Suprapubic skin (tissue), 4 donors: Measurements from ENCODE around the gene ABLIM2. TPM values are rescaled to one million over a fixed set of nuclear protein-coding genes. Genes with fewer than 3 reads are reported as not detected.

ENCODE experiments used
- DNase-seq, 2 donors: peaks; one replicate each; pipeline ENCODE4 v3.0.0-alpha.2; 2019; ENCODE audit warnings: low spot score in 2 of 2
- H3K27ac ChIP-seq: fragments of 200-600 bp; sonication (generic); one replicate; pipeline ENCODE4 v1.5.1; 2019
- H3K27me3 ChIP-seq: fragments of 200-600 bp; sonication (generic); one replicate; pipeline ENCODE4 v1.5.1; 2019
- H3K36me3 ChIP-seq: fragments of 200-600 bp; sonication (generic); one replicate; pipeline ENCODE4 v1.5.1; 2019
- H3K4me1 ChIP-seq: fragments of 200-600 bp; sonication (generic); one replicate; pipeline ENCODE4 v1.5.1; 2019
- H3K4me3 ChIP-seq: fragments of 200-600 bp; sonication (generic); one replicate; pipeline ENCODE4 v1.5.1; 2019; ENCODE audit warnings: mild to moderate bottlenecking
- H3K9me3 ChIP-seq: fragments of 200-600 bp; sonication (generic); one replicate; pipeline ENCODE4 v1.5.1; 2019
- EP300 ChIP-seq: sonication (generic); formaldehyde crosslinking; IDR thresholded peaks from one replicate; pipeline ENCODE4 v1.6.1; 2017; ENCODE audit warnings: antibody characterized with exemption
- POLR2A ChIP-seq, 2 donors: fragments of 450-650 bp; IDR thresholded peaks; one replicate each; pipeline ENCODE4 v1.6.1; 2017; ENCODE audit warnings: antibody characterized with exemption in 2 of 2, mild to moderate bottlenecking in 2 of 2, moderate library complexity in 2 of 2
- POLR2AphosphoS5 ChIP-seq, 3 donors: sonication (generic); formaldehyde crosslinking; IDR thresholded peaks; one replicate each; pipeline ENCODE4 v1.6.1; 2017; ENCODE audit warnings: antibody characterized with exemption in 3 of 3
- whole genome bisulfite sequencing: methylation state at CpG from one replicate; pipeline ENCODE4 v1.1.5; 2018; 5-methylcytosine and 5-hydroxymethylcytosine counted together
- total RNA-seq, 4 donors: library from RNA; depleted of rRNA; stranded (reverse); fragments of >200 nt; gene quantifications; one replicate each; pipeline ENCODE4 v1.1.0, GENCODE V29; 2016
- TF ChIP-seq, protein P1 (sequence below), 2 donors: fragments of 200-600 bp in 1 of 2; fragments of 450-650 bp in 1 of 2; sonication (generic) in 1 of 2; IDR thresholded peaks; one replicate each; pipeline ENCODE4 v1.5.1; 2016 to 2019; ENCODE audit warnings: antibody characterized with exemption in 2 of 2, mild to moderate bottlenecking in 1 of 2, moderate library complexity in 1 of 2

The ABLIM2 gene
- total RNA-seq, 4 donors from 2014 or later: 11.2 to 16.9 (median 13.3) TPM

DNA sequence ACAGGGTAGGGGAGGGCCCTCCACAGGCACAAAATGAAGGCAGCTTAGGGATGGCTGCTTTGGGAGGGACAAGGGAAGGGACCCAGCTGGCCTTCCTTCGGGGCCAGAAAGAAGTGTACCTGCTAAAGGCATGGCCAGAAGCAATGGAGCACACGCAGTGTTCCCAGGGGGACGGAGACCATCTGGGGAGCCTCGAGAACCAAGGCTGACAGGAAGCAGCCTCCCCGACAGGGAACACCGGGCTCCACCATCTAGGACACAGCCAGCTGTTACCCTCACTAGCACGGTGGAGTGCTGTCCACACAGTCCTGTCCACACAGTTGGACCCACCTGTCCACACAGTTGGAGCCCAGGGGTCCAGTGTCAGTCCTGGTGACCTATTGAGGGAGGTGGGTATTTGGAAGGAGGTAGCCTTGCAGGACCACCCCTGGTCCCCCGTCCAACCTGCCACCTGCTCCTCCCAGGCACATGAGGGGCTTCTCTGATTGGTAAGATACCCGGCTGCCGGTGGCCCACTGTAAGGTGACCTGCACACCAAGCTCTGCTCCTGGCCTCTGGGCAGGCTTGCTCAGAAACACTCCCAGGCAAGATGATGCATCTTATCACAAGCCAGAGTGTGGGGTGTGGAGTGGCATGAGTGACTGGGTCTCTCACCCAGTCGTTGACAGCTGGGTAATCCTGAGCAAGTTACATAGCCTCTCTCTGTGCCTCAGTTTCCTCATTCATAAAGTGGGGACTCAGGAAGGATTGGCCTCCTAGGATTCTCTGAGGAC lies 198.4 kb downstream of the ABLIM2 start:
- no peak overlapping the region for H3K4me3 ChIP-seq
- peaks cover 25% of the 10 kb centered on the region for H3K4me1 ChIP-seq
- H3K27me3 ChIP-seq: no peaks in the 10 kb centered on the region
- no peaks in the 10 kb centered on the region for H3K9me3 ChIP-seq
- TF ChIP-seq POLR2AphosphoS5 (IDR thresholded peaks at IDR 0.05): no peak
- no peak for TF ChIP-seq EP300
- no peak for TF ChIP-seq POLR2A (IDR thresholded peaks at IDR 0.05)
- TF ChIP-seq, protein P1, sequence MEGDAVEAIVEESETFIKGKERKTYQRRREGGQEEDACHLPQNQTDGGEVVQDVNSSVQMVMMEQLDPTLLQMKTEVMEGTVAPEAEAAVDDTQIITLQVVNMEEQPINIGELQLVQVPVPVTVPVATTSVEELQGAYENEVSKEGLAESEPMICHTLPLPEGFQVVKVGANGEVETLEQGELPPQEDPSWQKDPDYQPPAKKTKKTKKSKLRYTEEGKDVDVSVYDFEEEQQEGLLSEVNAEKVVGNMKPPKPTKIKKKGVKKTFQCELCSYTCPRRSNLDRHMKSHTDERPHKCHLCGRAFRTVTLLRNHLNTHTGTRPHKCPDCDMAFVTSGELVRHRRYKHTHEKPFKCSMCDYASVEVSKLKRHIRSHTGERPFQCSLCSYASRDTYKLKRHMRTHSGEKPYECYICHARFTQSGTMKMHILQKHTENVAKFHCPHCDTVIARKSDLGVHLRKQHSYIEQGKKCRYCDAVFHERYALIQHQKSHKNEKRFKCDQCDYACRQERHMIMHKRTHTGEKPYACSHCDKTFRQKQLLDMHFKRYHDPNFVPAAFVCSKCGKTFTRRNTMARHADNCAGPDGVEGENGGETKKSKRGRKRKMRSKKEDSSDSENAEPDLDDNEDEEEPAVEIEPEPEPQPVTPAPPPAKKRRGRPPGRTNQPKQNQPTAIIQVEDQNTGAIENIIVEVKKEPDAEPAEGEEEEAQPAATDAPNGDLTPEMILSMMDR (IDR thresholded peaks at IDR 0.05): no peak
- 73% methylated on average over 11 of the region's 11 CpGs for WGBS
- peak overlapping the region; percentile 30 for H3K27ac ChIP-seq
- no peaks in the 10 kb centered on the region for H3K36me3 ChIP-seq
- no peak for DNase-seq

DNA sequence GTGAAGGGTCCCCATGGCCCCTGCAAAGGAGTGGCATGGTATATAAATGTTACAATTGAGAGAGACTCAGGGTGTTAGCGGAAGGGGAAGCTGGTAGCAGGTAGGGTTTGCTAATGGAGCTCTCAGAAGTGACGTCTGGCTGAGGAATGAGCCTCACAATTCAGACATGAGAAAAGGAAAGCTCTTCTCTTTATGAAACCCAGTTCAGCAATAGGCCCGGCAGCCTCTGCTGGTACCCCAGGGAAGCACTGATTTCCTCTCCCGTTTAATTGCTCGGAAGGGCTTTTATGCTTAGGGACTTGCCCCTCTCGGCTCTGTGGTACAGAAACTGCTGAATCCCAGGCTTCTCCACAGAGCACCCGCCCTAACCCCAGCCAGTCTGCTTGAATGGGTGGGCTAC lies 199.5 kb downstream of the ABLIM2 start:
- no peak overlapping the region for H3K27ac ChIP-seq
- TF ChIP-seq, protein P1 (IDR thresholded peaks at IDR 0.05): no peak
- no peak for TF ChIP-seq POLR2AphosphoS5 (IDR thresholded peaks at IDR 0.05)
- no peaks in the 10 kb centered on the region for H3K9me3 ChIP-seq
- no peak overlapping the region for H3K4me3 ChIP-seq
- no peak for DNase-seq
- no peaks in the 10 kb centered on the region for H3K36me3 ChIP-seq
- H3K4me1 ChIP-seq: peaks cover 15% of the 10 kb centered on the region
- WGBS: 88% methylated on average over 7 of the region's 7 CpGs
- H3K27me3 ChIP-seq: no peaks in the 10 kb centered on the region

DNA sequence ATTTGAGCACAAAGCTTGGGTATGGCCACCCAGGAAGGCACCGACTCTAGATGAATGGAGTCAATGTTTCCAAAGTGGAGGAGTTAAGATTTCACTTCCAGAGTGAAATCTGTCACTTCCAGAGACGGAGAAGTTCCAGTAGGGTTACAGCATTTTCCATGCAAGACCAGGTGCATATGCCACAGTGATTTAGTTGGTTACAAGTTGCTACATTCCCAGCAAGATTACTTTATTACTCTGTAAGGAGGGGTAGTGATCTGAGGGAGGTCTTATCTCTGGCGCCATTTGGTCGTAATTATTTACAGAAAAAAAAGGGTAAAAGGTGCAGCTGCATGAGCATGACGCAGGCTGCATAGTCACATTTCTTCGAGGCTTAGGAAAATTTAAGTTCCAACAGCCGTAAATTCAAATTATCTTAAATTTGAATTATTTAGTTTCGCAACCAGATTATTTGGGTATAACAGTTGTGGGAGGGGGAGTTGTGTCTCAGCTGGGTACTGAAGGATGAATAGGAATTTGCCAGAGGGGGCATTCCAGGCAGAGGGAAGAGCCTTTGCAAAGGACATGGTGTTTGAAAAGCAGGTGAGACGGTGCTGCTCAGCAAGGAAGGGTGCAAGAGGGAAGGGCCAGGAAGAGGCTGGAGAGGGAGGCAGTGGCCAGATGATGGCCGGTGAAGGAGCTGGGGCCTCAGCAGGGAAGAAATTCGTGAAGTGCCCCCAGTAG lies 201.5 kb downstream of the ABLIM2 start:
- Histone ChIP-seq H3K4me1 (peaks cover 15% of the 10 kb centered on the region), H3K27me3 (no peaks in the 10 kb centered on the region), H3K27ac (no peak overlapping the region), H3K4me3 (no peak overlapping the region), H3K9me3 (no peaks in the 10 kb centered on the region), H3K36me3 (no peaks in the 10 kb centered on the region)
- 66% methylated on average over 11 of the region's 11 CpGs for WGBS
- TF ChIP-seq, protein P1 (IDR thresholded peaks at IDR 0.05): no peak
- no peak for TF ChIP-seq EP300
- no peak for TF ChIP-seq POLR2A (IDR thresholded peaks at IDR 0.05)
- no peak for TF ChIP-seq POLR2AphosphoS5 (IDR thresholded peaks at IDR 0.05)
- DNase-seq: no peak

DNA sequence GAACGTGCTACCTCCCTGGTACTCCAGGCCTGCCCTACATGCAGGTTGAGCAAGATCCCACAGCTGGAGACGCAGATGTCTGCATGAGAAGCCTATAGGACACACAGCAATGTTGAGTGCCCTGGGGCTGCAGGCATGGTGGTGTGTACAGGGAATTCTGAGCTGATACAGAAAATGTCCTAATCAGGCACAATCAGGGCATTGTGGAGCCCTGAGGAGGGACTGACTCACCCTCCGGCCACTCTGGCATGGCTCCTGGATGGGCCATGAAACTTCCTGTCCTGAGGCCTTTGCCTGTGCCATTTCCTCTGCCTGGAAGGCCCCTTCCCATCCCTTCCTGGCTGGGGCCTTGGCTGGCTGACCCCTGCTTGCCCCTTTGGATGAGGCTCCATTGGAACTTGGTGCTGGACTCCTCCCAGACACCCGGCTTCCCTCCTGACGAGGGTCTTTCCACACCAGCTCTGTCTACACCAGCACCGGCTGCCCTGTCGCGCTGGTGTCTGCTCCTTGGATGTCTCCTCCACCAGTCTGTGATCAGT lies 202.3 kb downstream of the ABLIM2 start:
- no peak overlapping the region for H3K4me3 ChIP-seq
- peak overlapping the region; percentile 15 for H3K27ac ChIP-seq
- no peak for DNase-seq
- TF ChIP-seq, protein P1 (IDR thresholded peaks at IDR 0.05): no peak
- TF ChIP-seq EP300 (no peak), POLR2AphosphoS5 (IDR thresholded peaks at IDR 0.05) (peak in 1 of 3 donors; percentile 50), POLR2A (IDR thresholded peaks at IDR 0.05) (no peak)
- no peaks in the 10 kb centered on the region for H3K27me3 ChIP-seq
- WGBS: 71% methylated on average over 8 of the region's 8 CpGs
- H3K9me3 ChIP-seq: no peaks in the 10 kb centered on the region
- H3K36me3 ChIP-seq: no peaks in the 10 kb centered on the region
- H3K4me1 ChIP-seq: peaks cover 14% of the 10 kb centered on the region

DNA sequence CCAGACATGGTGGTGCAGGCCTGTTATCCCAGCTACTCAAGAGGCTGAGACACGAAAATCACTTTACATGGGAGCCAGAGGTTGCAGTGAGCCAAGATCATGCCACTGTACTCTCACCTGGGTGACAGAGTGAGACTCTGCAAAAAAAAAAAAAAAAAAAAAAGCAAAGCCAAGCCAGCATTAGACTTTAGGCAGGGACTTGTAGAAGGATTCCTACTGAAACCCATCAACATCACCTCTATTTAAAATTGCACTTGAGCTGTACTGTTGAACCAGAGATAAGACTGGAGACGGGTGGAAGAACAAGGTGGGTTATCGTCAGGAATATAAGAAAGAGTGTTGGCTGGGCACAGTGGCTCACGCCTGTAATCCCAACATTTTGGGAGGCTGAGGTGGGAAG lies 203.2 kb downstream of the ABLIM2 start:
- 83% methylated on average over 4 of the region's 4 CpGs for WGBS
- peaks cover 4% of the 10 kb centered on the region for H3K4me1 ChIP-seq
- no peak for DNase-seq
- no peak for TF ChIP-seq POLR2A (IDR thresholded peaks at IDR 0.05)
- TF ChIP-seq POLR2AphosphoS5 (IDR thresholded peaks at IDR 0.05): no peak
- TF ChIP-seq EP300: no peak
- TF ChIP-seq, protein P1 (IDR thresholded peaks at IDR 0.05): no peak
- H3K9me3 ChIP-seq: no peaks in the 10 kb centered on the region
- no peaks in the 10 kb centered on the region for H3K27me3 ChIP-seq
- no peaks in the 10 kb centered on the region for H3K36me3 ChIP-seq
- no peak overlapping the region for H3K27ac ChIP-seq
- no peak overlapping the region for H3K4me3 ChIP-seq
